Activated CD4-positive, alpha-beta T cell treated with anti-CD3 and anti-CD28 coated beads, Interleukin-2, amount 50 U/mL, for 24 hours (primary cell): ENCODE measurements around the gene ISM1.
"Not testable (repeated sequence)": the region's sequence is repeated elsewhere in the genome, so short reads cannot be mapped to it uniquely, and the experiment has no call there.

Source experiments
- DNase-seq, 2 donors: peaks; one replicate each; pipeline ENCODE4 v3.0.0-alpha.2; 2020; ENCODE audit warnings: low read depth in 1 of 2, low spot score in 1 of 2

Gene ISM1

DNA sequence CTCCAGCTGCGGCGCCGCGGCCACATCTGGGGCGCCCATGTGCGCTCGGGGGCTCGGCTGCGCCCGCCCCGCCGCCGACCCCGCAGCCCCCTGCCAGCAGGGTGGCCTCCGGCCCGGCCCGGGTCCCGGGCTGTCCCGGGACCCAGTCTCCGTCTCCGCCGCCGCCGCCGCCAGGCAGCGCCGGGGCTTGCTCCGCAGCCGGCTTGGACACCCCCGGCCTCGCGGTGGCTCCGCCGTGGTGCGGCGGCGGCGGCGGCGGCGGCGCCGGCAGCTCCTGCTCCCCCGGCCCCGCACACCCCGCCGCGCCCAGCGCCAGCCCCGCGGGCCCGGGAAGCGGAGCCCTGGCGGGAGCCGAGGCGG lies 219 bp downstream of the ISM1 start:
- no peak for DNase-seq

DNA sequence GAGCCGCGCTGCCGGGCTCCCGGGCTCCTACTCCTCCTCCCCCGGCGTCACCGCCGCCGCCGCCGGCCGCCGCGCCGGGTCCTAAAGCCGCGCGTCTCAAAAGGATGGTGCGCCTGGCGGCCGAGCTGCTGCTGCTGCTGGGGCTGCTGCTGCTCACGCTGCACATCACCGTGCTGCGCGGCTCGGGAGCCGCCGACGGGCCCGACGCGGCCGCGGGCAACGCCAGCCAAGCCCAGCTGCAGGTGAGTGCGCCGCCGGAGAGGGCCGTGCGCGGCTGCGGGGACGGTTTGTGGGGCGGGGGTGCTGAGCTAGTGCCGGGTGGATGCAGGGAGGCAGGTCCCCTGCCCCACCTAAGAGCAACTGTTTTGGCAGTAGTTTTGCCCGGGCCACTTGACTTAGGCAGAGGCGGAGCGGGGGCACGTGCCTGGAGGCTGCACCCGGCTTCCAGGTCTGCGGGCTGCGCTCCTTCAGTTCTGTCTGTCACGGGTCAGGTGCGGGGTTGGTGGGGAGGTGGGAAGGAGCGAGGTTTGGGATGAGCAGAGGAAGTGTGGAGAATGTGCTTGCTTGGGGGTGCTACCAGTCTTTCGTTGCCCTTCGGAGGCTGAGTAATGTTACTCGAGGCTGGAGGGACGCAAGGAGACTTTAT lies 722 bp downstream of the ISM1 start:
- peak; percentile 43 to 46 for DNase-seq

DNA sequence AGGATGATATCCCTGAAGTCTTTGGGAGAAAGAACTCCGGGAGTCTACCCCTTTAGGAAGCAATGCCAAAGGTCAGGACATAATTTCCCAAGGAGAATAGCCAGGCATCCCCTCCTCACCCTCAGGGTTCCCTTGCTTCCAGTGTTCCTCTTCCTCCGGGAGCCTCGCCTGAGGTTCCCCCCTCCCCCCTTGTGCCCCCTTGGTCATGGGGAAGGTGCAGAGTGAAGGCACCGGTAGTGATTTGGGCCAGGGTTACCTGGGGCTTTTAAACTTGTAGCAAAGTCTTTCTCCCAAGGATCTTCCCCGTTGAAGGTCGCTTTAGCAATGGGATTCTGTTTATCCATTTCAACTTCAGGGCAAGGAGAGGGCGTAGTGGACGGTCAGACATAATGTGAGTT lies 1.2 kb downstream of the ISM1 start:
- DNase-seq, result no peak

DNA sequence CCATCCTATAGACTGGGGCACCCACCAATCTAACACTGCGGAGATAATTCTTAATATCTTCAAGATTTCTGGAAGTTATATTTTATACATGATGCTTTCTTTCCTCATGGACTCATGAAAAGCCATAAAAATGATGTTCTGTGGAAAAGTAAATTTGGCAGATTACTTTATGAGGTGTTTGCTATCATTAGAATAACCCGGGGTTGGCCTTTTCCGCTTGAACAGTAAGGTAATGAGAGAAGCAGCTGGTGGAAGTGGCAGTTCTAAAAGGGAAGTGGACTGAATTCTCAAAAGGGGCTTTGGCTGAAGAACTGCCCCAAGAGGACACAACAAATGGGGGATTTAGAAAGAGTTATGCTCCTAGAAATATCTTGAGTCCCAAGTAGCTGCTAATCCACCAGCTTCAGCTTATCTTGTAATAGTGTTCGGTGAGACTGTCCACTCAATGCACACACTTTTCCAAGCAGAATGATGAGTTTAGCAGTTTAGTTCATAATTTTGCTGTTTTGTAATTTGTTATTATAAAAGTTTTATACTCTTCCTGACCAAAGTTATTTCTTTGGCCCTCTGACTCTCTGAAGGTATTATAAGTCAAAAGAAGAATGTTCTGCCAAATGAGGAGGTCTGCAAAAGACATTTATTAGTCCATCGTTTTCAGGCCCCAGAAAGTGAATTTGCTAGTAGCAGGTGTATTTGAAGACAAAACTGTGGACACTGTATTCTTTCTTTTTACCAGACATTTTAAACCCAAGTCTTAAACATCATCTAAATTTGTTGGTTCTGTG lies 2.9 kb downstream of the ISM1 start:
- no peak for DNase-seq

DNA sequence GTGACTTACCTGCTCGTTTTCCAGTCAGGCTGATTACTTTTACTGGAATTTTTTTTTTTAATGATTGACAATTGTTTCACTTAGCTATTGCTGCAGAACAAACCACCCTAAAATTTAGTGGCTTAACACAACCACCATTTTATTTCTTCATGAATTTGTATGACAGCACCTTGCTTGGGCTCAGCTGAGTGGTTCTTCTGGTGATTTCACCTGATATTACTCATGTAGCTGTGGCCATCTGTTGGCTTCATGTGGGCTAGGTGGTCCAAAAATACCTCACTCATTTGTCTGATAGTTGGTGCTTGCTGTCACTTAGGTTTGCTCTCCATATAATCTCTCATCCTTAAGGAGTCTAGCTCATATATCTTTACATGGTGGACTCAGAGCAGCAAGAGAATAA lies 5.3 kb downstream of the ISM1 start:
- no peak for DNase-seq

DNA sequence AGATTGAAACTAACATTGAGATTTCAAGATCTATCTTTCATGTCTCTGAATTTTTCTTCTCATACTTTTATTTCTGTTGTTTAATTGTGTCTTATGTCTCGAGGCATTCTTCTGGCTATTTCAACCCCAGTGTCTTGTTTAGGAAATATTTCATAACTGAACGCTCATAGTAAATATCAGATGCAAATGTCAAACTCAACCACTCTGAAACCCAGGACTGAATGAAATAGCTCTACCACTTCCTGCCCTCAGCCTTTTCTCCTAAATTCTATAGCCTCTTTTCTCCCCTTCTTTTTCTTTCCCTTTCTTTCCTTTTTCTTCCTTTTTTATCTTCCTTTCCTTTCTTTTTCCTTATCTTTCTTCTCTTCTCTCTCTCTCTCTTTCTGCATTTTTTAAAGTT lies 7.7 kb downstream of the ISM1 start:
- DNase-seq, result no peak

DNA sequence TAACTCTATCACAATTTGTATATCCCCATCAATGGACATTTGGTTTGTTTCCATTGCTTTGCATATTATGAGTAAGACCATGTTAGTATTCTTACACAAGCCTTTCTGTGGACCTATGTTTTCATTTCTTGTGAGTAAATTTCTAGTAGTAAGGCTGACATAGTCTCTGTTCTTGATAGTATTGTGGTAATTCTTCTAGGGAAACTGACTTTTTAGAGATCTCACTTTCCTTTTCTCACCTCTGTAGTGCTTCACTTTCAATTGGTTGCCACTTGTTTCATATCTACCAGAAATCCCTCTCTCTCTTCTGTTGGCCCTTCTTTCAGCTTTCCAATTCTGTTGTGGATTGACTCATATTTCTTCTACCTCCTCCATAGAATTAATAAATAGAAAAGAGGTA lies 8.5 kb downstream of the ISM1 start:
- no peak for DNase-seq

DNA sequence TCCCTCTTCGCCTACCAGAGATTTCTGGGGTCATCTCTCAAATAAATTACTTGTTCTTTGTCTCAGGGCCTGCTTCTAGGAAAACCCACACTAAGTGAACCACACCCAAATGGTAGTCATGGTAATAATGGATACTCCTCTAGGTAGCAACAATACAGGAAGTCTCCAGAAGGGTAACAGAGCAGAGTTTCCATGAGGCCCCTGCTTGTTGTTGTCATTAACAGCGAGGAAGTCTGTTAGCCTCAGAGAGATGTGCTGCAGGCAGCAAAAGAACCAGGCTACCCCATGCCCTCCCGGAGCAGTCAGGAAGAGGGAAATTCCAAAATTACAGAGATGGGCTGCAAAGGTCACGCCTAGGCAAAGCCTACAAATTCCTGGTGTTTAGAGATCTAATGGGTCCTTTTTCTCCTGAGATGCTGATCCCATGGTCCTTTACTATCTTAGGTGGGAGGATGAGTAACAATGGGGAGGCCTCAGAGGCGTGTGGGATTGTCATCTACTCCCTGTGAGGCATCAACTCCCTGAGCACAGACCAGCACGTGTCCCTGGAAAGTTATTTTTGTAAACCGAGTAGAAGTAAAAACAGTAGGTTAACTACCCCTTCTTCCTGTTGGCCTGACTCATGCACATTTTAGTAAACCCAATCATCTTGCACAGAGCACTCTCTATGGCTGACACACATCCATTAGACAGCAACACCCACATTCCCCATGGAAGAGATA lies 10.1 kb downstream of the ISM1 start:
- DNase-seq, result peak in 1 of 2 donors; percentile 32

DNA sequence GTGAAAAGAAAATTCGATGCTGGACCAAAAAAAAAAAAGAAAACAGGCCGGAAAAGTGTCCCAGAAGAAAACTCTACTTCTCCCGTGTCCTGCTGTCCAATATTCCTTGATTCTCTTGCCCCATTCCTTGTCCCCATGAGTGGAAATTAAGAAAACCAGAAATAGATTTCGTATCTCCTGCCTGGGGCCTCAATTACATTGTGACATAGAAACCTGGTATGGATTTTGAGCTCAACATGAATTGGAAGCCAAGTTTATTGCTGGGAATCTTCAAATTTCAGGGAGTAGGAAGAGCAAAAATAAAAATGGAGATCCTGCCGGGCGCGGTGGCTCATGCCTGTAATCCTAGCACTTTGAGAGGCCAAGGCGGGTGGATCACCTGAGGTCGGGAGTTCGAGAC lies 11.9 kb downstream of the ISM1 start:
- DNase-seq, result no peak

DNA sequence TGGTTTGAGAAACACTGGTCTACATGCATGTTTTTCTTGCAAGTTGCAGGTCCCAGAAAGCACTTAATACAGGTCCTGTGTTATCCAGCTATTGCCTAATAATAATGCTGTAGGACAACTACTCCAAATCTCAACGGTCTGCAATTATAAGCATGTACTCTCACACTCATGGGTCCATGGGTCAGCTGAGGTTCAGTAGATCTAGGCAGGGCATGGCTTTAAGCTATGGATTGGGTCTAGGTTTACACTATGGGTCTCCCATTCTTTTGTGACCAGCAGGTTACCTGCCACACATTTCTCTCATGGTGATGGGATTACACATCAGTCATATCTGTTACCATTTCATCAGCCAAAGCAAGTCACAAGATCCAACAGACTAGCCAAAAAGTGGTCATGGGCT lies 13.9 kb downstream of the ISM1 start:
- DNase-seq, result no peak

DNA sequence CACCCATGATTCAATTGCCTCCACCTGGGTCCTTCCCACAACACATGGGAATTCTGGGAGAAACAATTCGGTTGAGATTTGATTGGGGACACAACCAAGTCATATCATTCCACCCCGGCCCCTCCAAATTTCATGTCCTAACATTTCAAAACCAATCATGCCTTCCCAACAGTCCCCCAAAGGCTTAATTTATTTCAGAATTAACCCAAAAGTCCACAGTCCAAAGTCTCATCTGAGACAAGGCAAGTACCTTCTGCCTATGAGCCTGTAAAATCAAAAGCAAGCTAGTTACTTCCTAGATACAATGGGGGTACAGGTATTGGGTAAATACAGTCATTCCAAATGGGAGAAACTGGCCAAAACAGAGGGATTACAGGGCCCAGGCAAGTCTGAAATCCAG lies 15.3 kb downstream of the ISM1 start:
- DNase-seq, result not testable (repeated sequence)

DNA sequence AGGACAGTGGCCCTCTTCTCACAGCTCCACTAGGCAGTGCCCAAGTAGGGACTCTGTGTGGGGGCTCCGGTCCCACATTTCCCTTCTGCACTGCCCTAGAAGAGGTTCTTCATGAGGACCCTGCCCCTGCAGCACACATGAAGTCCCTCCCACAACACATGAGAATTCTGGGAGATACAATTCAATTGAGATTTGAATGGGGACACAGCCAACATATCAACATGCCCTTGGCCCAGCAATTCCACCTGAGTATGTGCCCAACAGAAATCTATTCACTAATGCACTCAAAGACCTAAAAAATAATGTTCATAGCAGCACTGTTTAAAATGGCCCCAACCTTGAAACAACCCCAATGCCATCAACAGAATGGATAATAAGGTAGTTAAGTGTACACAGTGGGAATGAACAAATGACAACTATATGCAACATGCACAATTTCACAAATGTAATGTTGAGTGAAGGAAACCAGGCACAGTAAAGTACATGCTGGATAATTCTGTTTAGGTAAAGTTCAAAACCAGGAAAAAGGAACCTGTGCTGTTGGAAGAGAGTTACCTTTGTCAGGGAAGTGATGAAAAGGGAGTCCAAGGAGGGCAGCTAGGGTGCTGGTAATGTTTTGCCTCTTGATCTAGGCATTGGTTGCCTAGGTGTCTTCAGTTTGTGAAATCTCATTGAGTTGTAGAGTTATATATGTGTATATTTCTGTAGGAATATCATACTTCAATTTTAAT lies 16.1 kb downstream of the ISM1 start:
- DNase-seq, result no peak

DNA sequence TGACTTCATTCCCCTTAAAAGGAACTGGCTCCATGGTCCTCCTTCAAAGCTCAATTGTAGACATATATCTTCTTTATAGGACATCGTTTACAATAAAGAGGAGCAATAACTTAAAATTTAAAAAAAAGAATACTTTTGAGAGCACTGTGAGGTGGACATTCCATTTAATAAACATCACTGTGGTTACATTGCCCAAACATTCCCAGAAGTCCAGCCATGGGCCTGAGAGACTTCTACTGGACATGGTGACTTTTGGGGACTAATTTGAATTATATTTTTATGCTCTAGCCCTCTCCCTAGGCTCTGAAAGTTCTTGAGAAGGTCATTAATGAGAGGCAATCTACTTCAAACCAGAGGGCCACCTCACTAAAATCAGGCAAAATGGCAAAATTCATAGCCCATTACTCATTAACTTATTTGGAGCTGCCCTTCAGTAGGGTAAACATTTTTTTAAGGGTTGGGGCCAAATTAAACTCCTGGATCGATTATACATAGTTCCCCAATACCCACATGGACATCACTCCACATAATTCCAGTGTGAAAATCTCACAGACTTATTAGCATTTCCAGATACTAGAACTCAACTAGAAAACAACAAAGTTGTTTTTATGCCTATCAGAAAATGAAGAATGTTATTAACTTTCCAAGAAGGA lies 17.1 kb downstream of the ISM1 start:
- no peak for DNase-seq

DNA sequence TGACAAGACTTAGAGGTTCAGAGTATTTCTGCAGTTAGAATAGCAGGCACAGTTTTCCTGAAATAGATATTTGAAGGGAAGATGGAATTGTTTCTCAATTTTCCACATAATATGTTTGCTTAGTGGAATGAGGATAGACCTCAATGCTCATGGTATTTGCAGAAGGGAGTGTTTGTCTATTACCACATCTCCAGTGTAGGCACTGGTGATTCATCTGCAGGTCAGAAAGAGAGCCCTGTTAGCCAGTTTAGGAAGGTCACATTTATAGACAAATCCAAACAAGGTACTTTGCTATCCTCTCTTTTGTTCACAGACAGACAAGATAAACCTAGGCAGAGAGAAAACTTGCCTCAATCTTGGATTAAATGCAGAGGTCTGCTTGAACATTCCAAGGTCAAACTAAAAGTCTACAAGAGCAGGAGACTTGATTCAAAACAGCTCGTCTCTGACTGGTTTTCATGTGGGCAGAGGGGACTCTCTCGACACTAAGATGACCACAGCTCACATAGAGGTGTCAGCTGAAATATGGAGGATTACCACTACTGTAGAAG lies 22.8 kb downstream of the ISM1 start:
- no peak for DNase-seq

DNA sequence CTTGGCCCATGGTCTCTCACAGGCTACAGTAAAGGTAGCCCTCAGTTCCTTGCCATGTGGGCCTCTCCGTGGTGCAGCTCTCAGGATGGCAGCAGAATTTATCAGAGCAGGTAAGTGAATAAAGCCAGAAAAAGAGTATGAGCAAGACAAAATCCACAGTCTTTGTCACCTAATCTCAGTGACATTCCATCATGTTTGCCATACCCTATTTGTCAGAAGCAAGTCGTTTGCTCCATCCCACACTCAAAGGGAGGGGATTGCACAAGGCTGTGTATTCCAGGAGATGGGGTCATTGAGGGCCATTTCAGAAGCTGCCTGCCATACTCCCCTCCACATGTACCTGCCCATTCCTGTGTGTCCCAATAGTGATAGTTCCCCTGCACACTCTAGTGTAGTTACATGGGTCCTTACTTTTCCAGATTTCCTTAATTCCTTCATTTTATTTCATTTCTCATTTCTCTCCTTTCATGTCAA lies 24.2 kb downstream of the ISM1 start:
- no peak for DNase-seq

DNA sequence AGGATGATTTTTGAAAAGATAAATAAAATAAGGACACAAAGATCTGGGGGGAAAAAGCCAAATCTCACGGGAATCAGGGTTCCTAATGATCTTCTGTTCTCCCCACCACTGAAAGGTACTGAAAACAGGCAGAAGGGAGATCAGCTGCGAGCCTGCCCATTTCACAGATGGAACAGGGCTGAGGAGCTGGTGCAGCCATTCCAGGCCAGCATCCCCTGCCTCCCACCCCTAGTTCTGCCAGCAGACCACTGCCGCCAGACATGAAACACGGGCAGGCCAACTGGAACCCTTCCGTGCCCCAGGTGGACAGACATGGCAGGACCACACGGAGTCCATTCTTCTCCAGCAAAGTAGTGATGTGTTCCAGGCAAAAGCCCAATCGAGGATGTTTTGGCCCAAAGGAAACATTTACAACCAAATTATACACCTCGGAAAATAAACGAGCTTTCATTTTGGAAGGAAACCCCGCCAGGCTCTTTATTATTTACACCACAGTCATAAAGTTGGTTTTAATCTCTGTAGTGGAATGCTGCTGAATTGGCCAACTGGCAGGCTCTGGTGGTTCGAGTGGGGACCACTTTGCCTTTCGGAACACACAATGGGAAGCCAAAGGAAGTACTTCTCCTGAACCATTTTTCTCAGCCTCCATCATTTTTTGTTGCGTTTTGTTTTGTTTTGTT lies 28.2 kb downstream of the ISM1 start:
- DNase-seq, result no peak

DNA sequence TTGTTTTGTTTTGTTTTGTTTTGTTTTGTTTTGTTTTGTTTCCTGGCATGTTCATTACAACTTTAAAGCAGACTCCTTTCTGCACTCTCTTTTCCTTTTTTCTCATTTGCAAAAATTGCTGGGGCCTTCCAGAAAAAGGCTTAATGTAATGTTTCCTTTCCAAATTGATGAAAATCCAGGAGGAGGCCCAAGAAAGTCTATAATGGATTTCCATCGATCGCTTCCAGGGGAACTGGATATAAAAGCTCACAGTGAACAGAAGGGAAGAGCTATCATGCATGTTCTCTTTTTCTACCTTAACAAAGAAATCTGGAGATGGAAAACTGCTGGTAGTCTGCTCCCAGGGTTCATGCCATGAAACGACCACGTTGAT lies 28.7 kb downstream of the ISM1 start:
- DNase-seq, result no peak

DNA sequence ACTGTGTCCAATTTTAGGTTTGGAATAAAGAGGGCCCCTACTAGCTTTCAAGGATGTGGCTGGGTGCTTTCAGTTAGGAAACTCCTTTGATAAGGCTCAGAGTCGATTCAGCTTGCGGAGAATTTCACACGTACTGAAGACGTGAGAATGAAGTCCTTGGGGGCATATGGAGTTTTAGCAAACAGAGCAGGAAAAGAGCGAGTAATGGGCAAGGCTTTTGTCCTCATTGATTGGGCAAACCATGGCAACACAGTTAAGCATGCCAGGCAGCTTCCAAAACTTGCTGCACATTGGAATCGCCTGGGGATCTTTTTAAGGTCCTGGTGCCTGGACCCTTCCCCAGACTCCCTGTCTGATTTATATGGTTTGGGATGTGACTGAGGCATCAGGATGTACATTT lies 29.2 kb downstream of the ISM1 start:
- no peak for DNase-seq

DNA sequence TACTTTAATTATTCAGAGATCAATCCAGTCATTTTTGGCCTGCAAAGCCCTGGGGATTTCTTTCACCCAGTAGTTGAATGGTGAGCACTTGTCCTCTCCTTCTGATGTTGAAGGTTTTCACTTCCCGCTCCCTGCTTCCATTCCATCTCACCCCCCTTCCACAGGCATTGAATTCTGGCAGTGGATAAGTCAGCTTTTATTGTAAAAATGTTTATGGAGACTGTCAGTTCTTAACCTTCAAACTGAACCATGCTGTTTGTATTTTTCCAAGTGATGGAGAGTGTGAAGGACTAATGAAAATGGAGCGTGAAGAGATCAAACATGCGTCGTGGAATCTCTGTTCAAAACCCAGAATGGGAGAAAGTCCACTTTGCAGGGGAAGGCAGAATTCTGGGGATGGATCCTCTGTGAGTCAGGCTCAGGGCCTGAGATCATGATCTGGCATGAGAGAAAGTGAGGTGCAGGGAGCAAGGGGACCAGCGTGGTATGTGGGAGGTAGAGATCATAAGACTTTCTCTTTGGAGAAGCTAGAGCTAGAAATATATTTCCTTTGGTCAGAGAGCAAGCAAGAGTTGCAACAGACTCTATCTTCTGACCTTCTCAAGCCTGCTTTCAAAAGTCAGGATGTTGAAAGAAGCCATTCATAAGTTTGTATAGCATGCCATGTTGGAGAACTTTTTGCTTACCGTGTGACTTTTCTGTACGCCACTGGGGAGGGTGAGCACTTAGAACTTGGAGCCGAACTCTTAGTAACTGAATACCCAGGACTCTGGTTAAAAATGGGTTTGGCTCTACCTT lies 30.2 kb downstream of the ISM1 start:
- no peak for DNase-seq
